WTC11 (cell line): ENCODE data around the gene FAM151A. TPM values are rescaled to one million over a fixed set of nuclear protein-coding genes. Genes with fewer than 3 reads are reported as not detected.

ENCODE experiments used
- ATAC-seq: fragments of 200-7000 bp; cut with Tn5 transposase; 2 replicates; pipeline ENCODE4 v1.10.0; 2021; ENCODE audit warnings: mild to moderate bottlenecking, moderate library complexity
- CTCF ChIA-PET: fragments of 300-600 bp; sonication (Branson Sonifier 250); formaldehyde crosslinking; loops from one replicate; lab custom pipeline; 2021; ENCODE audit warnings: antibody characterized with exemption; lab: Charles Lee
- POLR2A ChIA-PET: fragments of 350-600 bp; sonication (Branson Sonifier 250); formaldehyde crosslinking; loops from one replicate; lab custom pipeline; 2021; ENCODE audit warnings: antibody characterized with exemption; lab: Charles Lee
- DNase-seq: peaks from one replicate; pipeline ENCODE4 v3.0.0; 2021; ENCODE audit warnings: low spot score
- H3K27ac Mint-ChIP-seq: 2 replicates; pipeline ENCODE4 v1.8.0; 2021; ENCODE audit warnings: mixed read lengths
- H3K27me3 Mint-ChIP-seq: 2 replicates; pipeline ENCODE4 v1.8.0; 2021; ENCODE audit warnings: low read depth, mild to moderate bottlenecking, moderate library complexity, mixed read lengths
- H3K36me3 Mint-ChIP-seq: 2 replicates; pipeline ENCODE4 v1.8.0; 2021; ENCODE audit warnings: mixed read lengths
- H3K4me1 Mint-ChIP-seq: 2 replicates; pipeline ENCODE4 v1.8.0; 2022; ENCODE audit warnings: mixed read lengths
- H3K4me3 Mint-ChIP-seq: 2 replicates; pipeline ENCODE4 v1.8.0; 2021; ENCODE audit warnings: mild to moderate bottlenecking, moderate library complexity, mixed read lengths
- H3K9me3 Mint-ChIP-seq: 2 replicates; pipeline ENCODE4 v1.8.0; 2021; ENCODE audit warnings: mixed read lengths
- AR ChIP-seq: fragments of 250-450 bp; sonication (Bioruptor Pico); IDR thresholded peaks from 2 replicates; pipeline ENCODE4 v1.9.0; 2021; ENCODE audit warnings: mild to moderate bottlenecking
- CDX4 ChIP-seq: fragments of 250-450 bp; sonication (Bioruptor Pico); IDR thresholded peaks from 2 replicates; pipeline ENCODE4 v1.9.0; 2021; ENCODE audit warnings: moderate library complexity, mild to moderate bottlenecking, inconsistent platforms, borderline replicate concordance
- CTCF ChIP-seq: fragments of 200-600 bp; IDR thresholded peaks from 2 replicates; pipeline ENCODE4 v1.8.0; 2022; ENCODE audit warnings: antibody characterized with exemption
- E2F1 ChIP-seq: sonication (generic); formaldehyde crosslinking; IDR thresholded peaks from 2 replicates; pipeline ENCODE4 v1.8.0; 2022; ENCODE audit warnings: mild to moderate bottlenecking, missing genetic modification reagents
- ESRRA ChIP-seq: sonication (generic); formaldehyde crosslinking; IDR thresholded peaks from 2 replicates; pipeline ENCODE4 v1.8.1; 2022; ENCODE audit warnings: mild to moderate bottlenecking, missing genetic modification reagents, borderline replicate concordance
- JUN ChIP-seq: sonication (generic); formaldehyde crosslinking; IDR thresholded peaks from 2 replicates; pipeline ENCODE4 v1.8.0; 2023; ENCODE audit warnings: mild to moderate bottlenecking, missing genetic modification reagents
- NFE2L1 ChIP-seq: sonication (generic); formaldehyde crosslinking; IDR thresholded peaks from 2 replicates; pipeline ENCODE4 v1.8.1; 2023; ENCODE audit warnings: missing genetic modification reagents
- NFYB ChIP-seq: sonication (generic); formaldehyde crosslinking; conservative IDR thresholded peaks from 2 replicates; pipeline ENCODE4 v1.8.0; 2022; ENCODE audit warnings: low read depth, missing genetic modification reagents
- OVOL2 ChIP-seq: fragments of 250-450 bp; sonication (Bioruptor Pico); IDR thresholded peaks from 2 replicates; pipeline ENCODE4 v1.9.0; 2021; ENCODE audit warnings: mild to moderate bottlenecking, borderline replicate concordance
- RELA ChIP-seq: sonication (generic); formaldehyde crosslinking; IDR thresholded peaks from 2 replicates; pipeline ENCODE4 v1.8.1; 2022; ENCODE audit warnings: missing genetic modification reagents, mild to moderate bottlenecking, borderline replicate concordance
- RORB ChIP-seq: fragments of 250-450 bp; sonication (Bioruptor Pico); IDR thresholded peaks from 2 replicates; pipeline ENCODE4 v1.9.0; 2021; ENCODE audit warnings: mild to moderate bottlenecking
- SOX15 ChIP-seq: fragments of 250-450 bp; sonication (Bioruptor Pico); IDR thresholded peaks from 2 replicates; pipeline ENCODE4 v1.9.0; 2021; ENCODE audit warnings: mild to moderate bottlenecking
- SP1 ChIP-seq: sonication (generic); formaldehyde crosslinking; conservative IDR thresholded peaks from 2 replicates; pipeline ENCODE4 v1.8.1; 2022; ENCODE audit warnings: missing genetic modification reagents
- TCF7 ChIP-seq: sonication (generic); formaldehyde crosslinking; IDR thresholded peaks from 2 replicates; pipeline ENCODE4 v1.8.0; 2022; ENCODE audit warnings: mild to moderate bottlenecking, low read depth, missing genetic modification reagents, moderate library complexity
- USF2 ChIP-seq: sonication (generic); formaldehyde crosslinking; IDR thresholded peaks from 2 replicates; pipeline ENCODE4 v1.8.1; 2023; ENCODE audit warnings: mild to moderate bottlenecking, missing genetic modification reagents, moderate library complexity
- ZNF232 ChIP-seq: sonication (generic); formaldehyde crosslinking; IDR thresholded peaks from 2 replicates; pipeline ENCODE4 v1.8.0; 2022; ENCODE audit warnings: mild to moderate bottlenecking, missing genetic modification reagents
- ZNF416 ChIP-seq: fragments of 250-450 bp; sonication (Bioruptor Pico); IDR thresholded peaks from 2 replicates; pipeline ENCODE4 v1.9.0; 2021; ENCODE audit warnings: mild to moderate bottlenecking, inconsistent platforms
- ZNF532 ChIP-seq: fragments of 250-450 bp; sonication (Bioruptor Pico); IDR thresholded peaks from 2 replicates; pipeline ENCODE4 v1.9.0; 2021; ENCODE audit warnings: mild to moderate bottlenecking, borderline replicate concordance
- total RNA-seq: library from RNA; stranded (reverse); gene quantifications from 3 replicates; pipeline ENCODE4 v1.2.3, GENCODE V29; 2021

The FAM151A gene
- total RNA-seq, 1 experiment from 2014 or later = 0.11 TPM

GRCh38 chr1:54658164-54658913 lies 35.0 kb upstream of the FAM151A start:
- ChIA-PET POLR2A (no interaction called here), CTCF (no interaction called here)
- Mint-ChIP-seq H3K27me3 (no peaks in the 10 kb centered on the region; the same call in 1 of the 2 replicates), H3K9me3 (peaks cover 19% of the 10 kb centered on the region), H3K36me3 (peaks cover 6% of the 10 kb centered on the region; the same call in 1 of the 2 replicates), H3K4me3 (no peak overlapping the region), H3K4me1 (no peaks in the 10 kb centered on the region), H3K27ac (no peak overlapping the region)
- ATAC-seq = no peak
- DNase-seq = no peak
- TF ChIP-seq SOX15 (CRISPR knock-in tag) (no peak), JUN (no peak), ZNF232 (CRISPR knock-in tag) (no peak), CDX4 (CRISPR knock-in tag) (no peak), E2F1 (CRISPR knock-in tag) (no peak), ZNF532 (CRISPR knock-in tag) (no peak), NFYB (CRISPR knock-in tag) (no peak), RELA (no peak), ZNF416 (CRISPR knock-in tag) (no peak), NFE2L1 (CRISPR knock-in tag) (no peak), CTCF (no peak), OVOL2 (CRISPR knock-in tag) (no peak), TCF7 (CRISPR knock-in tag) (no peak), USF2 (no peak), AR (CRISPR knock-in tag) (no peak), ESRRA (CRISPR knock-in tag) (no peak), SP1 (CRISPR knock-in tag) (no peak), RORB (CRISPR knock-in tag) (no peak)
